ENCODE measurements around the gene CCDC167. TPM values are rescaled to one million over a fixed set of nuclear protein-coding genes. Genes with fewer than 3 reads are reported as not detected.

Gene CCDC167
- total RNA-seq, 1 donor from 2014 or later, result 24.1 TPM

DNA sequence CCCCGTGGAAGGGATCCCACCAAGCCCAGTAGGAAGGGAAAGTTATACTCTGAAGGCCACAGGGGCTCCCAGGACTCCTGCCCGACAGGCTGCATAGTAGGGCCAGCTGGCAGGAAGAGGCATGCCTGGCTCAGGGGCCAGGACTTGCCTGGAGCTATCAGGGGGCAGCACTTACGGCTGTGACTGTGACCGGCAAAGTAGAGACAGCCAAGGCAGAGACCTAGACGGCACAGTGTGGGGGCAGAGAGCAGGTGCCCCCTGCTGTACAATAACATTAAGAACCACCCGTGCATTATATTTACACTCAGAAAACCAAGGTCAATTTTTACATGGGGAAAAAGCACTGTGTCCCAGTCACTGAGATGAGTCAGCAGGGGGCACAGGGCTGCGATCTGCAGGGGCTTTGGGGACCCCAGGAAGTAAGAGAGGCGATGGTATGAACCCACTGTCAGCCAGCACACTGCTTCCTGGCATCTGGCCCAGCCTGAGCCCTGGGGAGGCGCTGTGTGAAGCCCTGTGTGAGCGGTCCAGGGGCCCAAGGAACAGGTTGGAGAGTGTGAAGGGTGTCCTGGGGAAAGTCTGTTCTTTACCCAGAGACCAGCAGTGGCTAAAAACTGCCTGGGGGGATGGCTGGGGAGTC, 9.9 kb downstream of the CCDC167 start:
- DNase-seq (ENCODE audit: low read depth, low spot score), result no peak

GRCh38 chr6:37488476-37488875, 11.2 kb downstream of the CCDC167 start:
- no peak for DNase-seq (ENCODE audit: low read depth, low spot score)

GRCh38 chr6:37487591-37488380, 11.9 kb downstream of the CCDC167 start:
- no peak for DNase-seq (ENCODE audit: low read depth, low spot score)

GRCh38 chr6:37486121-37486839, 13.4 kb downstream of the CCDC167 start:
- no peak for DNase-seq (ENCODE audit: low read depth, low spot score)

- DNase-seq (ENCODE audit: low read depth, low spot score), result no peak
These were observed 14.4 kb downstream of the CCDC167 start for GRCh38 chr6:37485291-37485702.

GRCh38 chr6:37484786-37485170, 14.9 kb downstream of the CCDC167 start:
- no peak for DNase-seq (ENCODE audit: low read depth, low spot score)

- no peak for DNase-seq (ENCODE audit: low read depth, low spot score)
These were observed 15.5 kb downstream of the CCDC167 start for GRCh38 chr6:37483917-37484785.

DNA sequence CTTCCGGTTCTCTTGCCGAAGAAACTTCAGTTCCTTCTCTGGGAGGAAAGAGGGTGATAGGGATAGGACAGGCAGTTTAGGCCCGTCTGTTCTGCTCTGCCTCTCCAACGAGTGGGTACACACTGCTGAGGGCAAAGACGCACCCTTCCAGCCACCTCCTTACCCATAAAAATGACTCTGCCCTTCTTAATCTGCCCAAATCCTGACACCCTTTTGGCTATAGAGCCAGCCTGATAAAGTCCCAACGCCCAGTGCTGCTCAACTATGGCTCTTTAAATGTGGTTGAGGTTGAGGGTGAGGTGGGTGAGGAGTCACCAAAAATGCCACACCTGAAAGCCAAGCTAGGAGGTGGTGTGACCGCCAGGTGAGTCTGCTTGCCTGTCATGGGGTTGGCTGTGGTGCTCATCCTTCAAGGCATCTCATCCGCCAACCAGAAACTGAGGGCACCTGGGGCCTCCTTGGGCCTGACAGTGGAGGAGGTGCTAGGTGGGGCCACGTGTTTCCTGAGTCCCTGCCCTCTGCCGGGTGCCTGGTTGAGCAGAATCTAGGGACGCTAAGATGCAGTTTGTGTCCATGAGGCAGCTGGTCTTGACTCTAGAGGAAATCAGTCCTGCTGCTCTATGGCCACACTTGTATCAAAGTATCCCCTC, 16.3 kb downstream of the CCDC167 start:
- no peak for DNase-seq (ENCODE audit: low read depth, low spot score)

DNA sequence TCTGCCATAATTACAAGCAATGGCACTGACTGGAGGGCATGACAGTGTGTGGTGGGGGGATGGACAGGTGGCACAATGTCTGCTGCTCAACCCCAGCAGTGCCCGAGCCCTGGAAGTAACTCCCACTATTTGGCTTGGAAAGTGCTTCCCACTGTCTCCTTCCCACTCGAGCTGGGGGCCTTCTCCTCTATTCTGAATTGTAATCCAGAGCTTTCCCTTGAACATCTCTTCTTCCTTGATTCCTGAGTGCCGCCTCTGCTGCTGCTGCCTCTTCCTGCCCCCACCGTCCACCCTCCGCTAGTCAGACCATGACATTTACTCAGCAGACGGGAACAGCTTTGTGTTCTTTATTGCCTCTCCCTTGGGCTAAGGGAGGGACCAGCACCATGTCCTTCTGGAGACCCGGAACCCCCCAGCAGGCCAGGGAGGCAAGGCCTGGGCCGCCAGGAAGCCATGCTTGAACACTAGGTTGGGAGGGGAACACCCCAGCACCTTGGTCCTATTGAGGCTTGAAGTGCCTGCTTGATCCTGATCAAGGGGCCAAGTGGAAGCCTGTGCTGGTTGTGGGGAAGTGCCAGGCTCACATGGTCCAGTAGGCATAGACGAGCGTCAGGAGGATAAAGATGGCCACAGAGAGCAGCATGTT, 17.0 kb downstream of the CCDC167 start:
- no peak for DNase-seq (ENCODE audit: low read depth, low spot score)

- DNase-seq (ENCODE audit: low read depth, low spot score), result no peak
These were observed 17.7 kb downstream of the CCDC167 start for GRCh38 chr6:37481711-37482605.

DNA sequence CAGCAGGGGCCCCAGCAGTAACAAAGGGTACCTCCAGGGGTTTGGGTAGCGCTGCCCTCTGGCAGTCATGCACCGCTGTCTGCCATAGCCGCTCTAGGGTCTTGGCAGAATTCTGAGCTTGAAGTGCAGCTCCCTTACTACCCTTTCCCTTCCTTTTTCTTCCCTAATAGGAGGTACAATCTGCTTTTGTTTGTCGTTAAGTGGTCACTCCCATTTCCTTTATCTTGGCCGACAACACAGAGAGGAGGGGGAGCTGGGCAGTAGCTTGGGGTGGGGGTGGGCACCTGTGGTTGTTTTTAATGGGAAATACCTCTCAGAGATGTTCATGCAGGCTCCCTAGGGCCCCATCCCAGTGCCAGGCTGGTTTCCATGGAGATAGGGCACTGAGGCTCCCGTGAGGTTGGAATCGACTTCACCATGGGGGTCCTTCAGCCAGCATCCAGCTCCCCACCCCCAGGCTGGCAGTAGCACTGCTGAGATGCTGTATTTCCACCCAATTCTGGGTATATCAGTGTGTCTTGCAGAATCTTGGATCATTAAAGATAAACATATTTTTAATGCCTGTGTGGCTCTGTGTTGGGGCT, 18.6 kb downstream of the CCDC167 start:
- no peak for DNase-seq (ENCODE audit: low read depth, low spot score)

DNA sequence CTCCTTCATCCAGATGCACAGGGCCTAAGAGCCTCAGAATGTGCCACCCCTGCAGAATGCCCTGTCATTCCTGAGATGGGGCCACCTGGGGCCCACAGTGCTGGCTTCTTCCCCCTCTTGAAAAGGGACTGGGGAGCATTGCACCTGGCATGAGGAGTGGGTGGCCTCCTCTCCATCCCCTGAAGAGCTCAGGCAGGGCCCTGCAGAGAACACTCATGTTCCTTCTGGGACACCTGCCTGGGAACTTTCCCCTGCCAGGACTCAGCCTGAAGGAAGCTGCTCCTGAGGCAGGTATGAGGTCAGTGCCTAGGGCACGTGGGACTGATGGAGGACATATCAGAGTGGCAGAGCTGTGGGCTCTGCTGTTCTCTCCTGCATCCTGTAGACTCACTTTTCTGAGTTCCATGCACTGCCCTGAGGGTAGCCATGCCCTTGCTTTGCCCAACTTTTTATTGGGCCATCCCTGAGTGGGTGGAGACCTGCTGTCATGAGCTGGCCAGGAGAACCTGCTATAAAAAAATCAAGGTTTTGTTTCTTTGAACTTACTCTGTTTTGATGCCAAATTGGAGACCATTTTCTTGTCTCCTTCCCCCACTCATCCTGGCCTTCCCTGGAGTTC, 19.5 kb downstream of the CCDC167 start:
- no peak for DNase-seq (ENCODE audit: low read depth, low spot score)

GRCh38 chr6:37479266-37479854, 20.3 kb downstream of the CCDC167 start:
- DNase-seq (ENCODE audit: low read depth, low spot score), result no peak

GRCh38 chr6:37478827-37479226, 20.9 kb downstream of the CCDC167 start:
- no peak for DNase-seq (ENCODE audit: low read depth, low spot score)

- no peak for DNase-seq (ENCODE audit: low read depth, low spot score)
These were observed 21.8 kb downstream of the CCDC167 start for GRCh38 chr6:37477656-37478435.

- no peak for DNase-seq (ENCODE audit: low read depth, low spot score)
These were observed 22.5 kb downstream of the CCDC167 start for GRCh38 chr6:37477191-37477590.

- DNase-seq (ENCODE audit: low read depth, low spot score), result no peak
These were observed 25.4 kb downstream of the CCDC167 start for GRCh38 chr6:37474316-37474715.

All from pulmonary artery endothelial cell (primary cell).